H1 (cell line): Measurements from ENCODE around the gene TPPP. TPM values are rescaled to one million over a fixed set of nuclear protein-coding genes. Genes with fewer than 3 reads are reported as not detected.

Experiments used
- CTCF ChIA-PET: fragments of 300-600 bp; sonication (Branson Sonifier 250); formaldehyde crosslinking; loops from one replicate; lab custom pipeline; 2021; ENCODE audit not compliant: partially characterized antibody; lab: Charles Lee
- POLR2A ChIA-PET: fragments of 300-600 bp; sonication (Branson Sonifier 250); formaldehyde crosslinking; loops from one replicate; lab custom pipeline; 2021; ENCODE audit warnings: inconsistent platforms; ENCODE audit not compliant: partially characterized antibody; lab: Charles Lee
- DNase-seq, 2 experiments: peaks; one replicate each; pipeline versions ENCODE4 v3.0.0 to v3.0.0-alpha.2; 2010 to 2022; ENCODE audit warnings: low spot score in 2 of 2, low read depth in 1 of 2, mixed read lengths in 1 of 2
- FAIRE-seq: peaks from 2 replicates; lab custom pipeline; 2011; peaks lifted over from hg19 to GRCh38; lab: Jason Lieb, UNC
- H2AFZ ChIP-seq: 2 replicates; pipeline ENCODE4 v1.8.1; 2012; ENCODE audit warnings: low read length, inconsistent platforms
- H2AK5ac ChIP-seq: 2 replicates; pipeline ENCODE4 v1.6.1; 2013; ENCODE audit warnings: low read depth, low read length
- H2BK120ac ChIP-seq: replicated peaks from 2 replicates; pipeline ENCODE3; 2013; ENCODE audit warnings: low read depth, low read length, inconsistent platforms
- H2BK12ac ChIP-seq: 2 replicates; pipeline ENCODE4 v1.6.1; 2013; ENCODE audit warnings: low read depth, low read length
- H2BK15ac ChIP-seq: 2 replicates; pipeline ENCODE4 v1.6.1; 2013; ENCODE audit warnings: low read length
- H2BK20ac ChIP-seq: 2 replicates; pipeline ENCODE4 v1.6.1; 2013; ENCODE audit warnings: low read length
- H2BK5ac ChIP-seq: 2 replicates; pipeline ENCODE4 v1.6.1; 2013; ENCODE audit warnings: low read depth, low read length
- H3K14ac ChIP-seq: 2 replicates; pipeline ENCODE4 v1.6.1; 2013; ENCODE audit warnings: inconsistent platforms; ENCODE audit not compliant: insufficient read length
- H3K18ac ChIP-seq: 2 replicates; pipeline ENCODE4 v1.6.1; 2013; ENCODE audit warnings: low read length; ENCODE audit errors: extremely low read depth
- H3K23ac ChIP-seq: 2 replicates; pipeline ENCODE4 v1.6.1; 2013; ENCODE audit warnings: inconsistent platforms; ENCODE audit not compliant: insufficient read length
- H3K23me2 ChIP-seq: 2 replicates; pipeline ENCODE4 v1.6.1; 2013; ENCODE audit warnings: low read depth, low read length
- H3K27ac ChIP-seq: 2 replicates; pipeline ENCODE4 v1.6.1; 2011; ENCODE audit warnings: low read depth, low read length, inconsistent platforms
- H3K27me3 ChIP-seq, 4 experiments: replicated peaks in 1 of 4; 1 replicate in 1 of 4; 2 replicates in 3 of 4; pipeline versions ENCODE4 v1.6.1 to v1.8.1; 2011 to 2013; ENCODE audit warnings: low read length in 3 of 4, mild to moderate bottlenecking in 3 of 4, inconsistent platforms in 2 of 4, mixed read lengths in 2 of 4, moderate library complexity in 1 of 4; ENCODE audit not compliant: control insufficient read depth in 3 of 4, insufficient read depth in 3 of 4; ENCODE audit errors: extremely low read depth in 1 of 4
- H3K36me3 ChIP-seq, 4 experiments: 2 replicates each; pipeline versions ENCODE4 v1.6.1 to v1.8.1; 2011 to 2013; ENCODE audit warnings: mild to moderate bottlenecking in 4 of 4, low read length in 3 of 4, moderate library complexity in 2 of 4, control low read depth in 1 of 4, inconsistent platforms in 1 of 4; ENCODE audit not compliant: insufficient read depth in 4 of 4, control insufficient read depth in 2 of 4
- H3K4ac ChIP-seq: replicated peaks from 2 replicates; pipeline ENCODE3; 2013; ENCODE audit warnings: low read length, low read depth, mixed read lengths, inconsistent platforms; ENCODE audit not compliant: insufficient read length
- H3K4me1 ChIP-seq, 4 experiments: replicated peaks in 1 of 4; 1 replicate in 1 of 4; 2 replicates in 3 of 4; pipeline versions ENCODE4 v1.6.1 to v1.8.1; 2011 to 2013; ENCODE audit warnings: low read length in 3 of 4, inconsistent platforms in 2 of 4, mixed read lengths in 1 of 4; ENCODE audit not compliant: insufficient read depth in 4 of 4, control insufficient read depth in 3 of 4
- H3K4me2 ChIP-seq, 2 experiments: 2 replicates each; pipeline versions ENCODE4 v1.6.1 to v1.8.1; 2011 to 2013; ENCODE audit warnings: low read depth in 2 of 2, low read length in 2 of 2, control low read depth in 1 of 2, inconsistent platforms in 1 of 2, mild to moderate bottlenecking in 1 of 2; ENCODE audit not compliant: insufficient read depth in 1 of 2
- H3K4me3 ChIP-seq, 4 experiments: fragments of 200-600, 300-600 bp in 1 of 4; sonication (generic), shearing (Covaris generic), sonication (Bioruptor Twin) in 1 of 4; 2 replicates each; pipeline versions ENCODE4 v1.5.1 to v1.8.1; 2011 to 2016; ENCODE audit warnings: low read length in 4 of 4, low read depth in 3 of 4, control low read depth in 2 of 4, inconsistent platforms in 2 of 4, mild to moderate bottlenecking in 2 of 4, mixed read lengths in 1 of 4, moderate library complexity in 1 of 4; ENCODE audit not compliant: insufficient read depth in 2 of 4; ENCODE audit errors: extremely low read depth in 1 of 4
- H3K56ac ChIP-seq: replicated peaks from 2 replicates; pipeline ENCODE3; 2013; ENCODE audit warnings: low read depth, mild to moderate bottlenecking, mixed read lengths, low read length, inconsistent platforms; ENCODE audit not compliant: insufficient read length
- H3K79me1 ChIP-seq: 2 replicates; pipeline ENCODE4 v1.6.1; 2013; ENCODE audit warnings: low read depth, low read length, control low read depth
- H3K79me2 ChIP-seq, 2 experiments: 2 replicates each; pipeline versions ENCODE4 v1.6.1 to v1.8.1; 2012 to 2013; ENCODE audit warnings: low read length in 2 of 2, mild to moderate bottlenecking in 2 of 2, inconsistent platforms in 1 of 2; ENCODE audit not compliant: insufficient read depth in 2 of 2, control insufficient read depth in 1 of 2
- H3K9ac ChIP-seq, 4 experiments: replicated peaks in 1 of 4; 1 replicate in 1 of 4; 2 replicates in 3 of 4; pipeline versions ENCODE4 v1.6.1 to v1.8.1; 2011 to 2013; ENCODE audit warnings: low read depth in 3 of 4, low read length in 3 of 4, control low read depth in 2 of 4, mild to moderate bottlenecking in 2 of 4, moderate library complexity in 2 of 4, inconsistent platforms in 1 of 4; ENCODE audit errors: extremely low read depth in 1 of 4
- H3K9me3 ChIP-seq, 2 experiments: 2 replicates each; pipeline versions ENCODE4 v1.6.1 to v1.8.1; 2012 to 2013; ENCODE audit warnings: mild to moderate bottlenecking in 2 of 2, moderate library complexity in 2 of 2, control low read depth in 1 of 2, inconsistent platforms in 1 of 2, low read depth in 1 of 2, low read length in 1 of 2, mixed read lengths in 1 of 2; ENCODE audit not compliant: insufficient read depth in 2 of 2
- H4K20me1 ChIP-seq, 2 experiments: replicated peaks in 1 of 2; 2 replicates each; pipeline versions ENCODE3 to v1.8.1; 2011 to 2013; ENCODE audit warnings: inconsistent platforms in 2 of 2, low read length in 2 of 2, mild to moderate bottlenecking in 1 of 2; ENCODE audit not compliant: insufficient read depth in 2 of 2, control insufficient read depth in 1 of 2
- H4K5ac ChIP-seq: 2 replicates; pipeline ENCODE4 v1.6.1; 2013; ENCODE audit warnings: low read length, low read depth, mixed read lengths, inconsistent platforms; ENCODE audit not compliant: insufficient read length
- H4K8ac ChIP-seq: 2 replicates; pipeline ENCODE4 v1.8.0; 2013; ENCODE audit warnings: mild to moderate bottlenecking, moderate library complexity, low read length, inconsistent platforms; ENCODE audit not compliant: insufficient read depth; ENCODE audit errors: extremely low read depth
- H4K91ac ChIP-seq: replicated peaks from 2 replicates; pipeline ENCODE3; 2013; ENCODE audit warnings: low read length, mixed read lengths, inconsistent platforms; ENCODE audit not compliant: insufficient read length
- CTCF ChIP-seq, 3 experiments: IDR thresholded peaks; 1 replicate in 2 of 3; 2 replicates in 1 of 3; pipeline versions ENCODE4 v1.5.1 to v1.6.1; 2011; ENCODE audit warnings: low read length in 3 of 3, mild to moderate bottlenecking in 3 of 3, inconsistent platforms in 2 of 3, low read depth in 1 of 3, moderate library complexity in 1 of 3; ENCODE audit not compliant: insufficient read depth in 1 of 3; ENCODE audit errors: control extremely low read depth in 1 of 3
- JUN ChIP-seq: IDR thresholded peaks from 2 replicates; pipeline ENCODE4 v1.6.1; 2011; ENCODE audit warnings: low read depth, mild to moderate bottlenecking, improper control_type of control experiment, low read length
- NANOG ChIP-seq: IDR thresholded peaks from 2 replicates; pipeline ENCODE4 v1.6.1; 2011; ENCODE audit warnings: low read length, low read depth, mild to moderate bottlenecking, inconsistent platforms; ENCODE audit not compliant: insufficient read depth, poor library complexity, severe bottlenecking
- PHF8 ChIP-seq: fragments of 200-600 bp; sonication (generic); conservative IDR thresholded peaks from 2 replicates; pipeline ENCODE4 v1.7.1; 2012; ENCODE audit warnings: low read depth, mild to moderate bottlenecking, inconsistent platforms, low read length, moderate library complexity
- POU5F1 ChIP-seq: IDR thresholded peaks from 2 replicates; pipeline ENCODE4 v1.6.1; 2011; ENCODE audit warnings: low read depth, mild to moderate bottlenecking, low read length, moderate library complexity
- RNF2 ChIP-seq: fragments of 200-900, 300-1000 bp; sonication (generic); IDR thresholded peaks from 2 replicates; pipeline ENCODE4 v1.7.1; 2016; ENCODE audit warnings: borderline replicate concordance, low read depth, mild to moderate bottlenecking, antibody characterized with exemption, low read length; ENCODE audit not compliant: poor library complexity, severe bottlenecking; ENCODE audit errors: missing control alignments
- SAP30 ChIP-seq: fragments of 300-600 bp; sonication (generic); IDR thresholded peaks from 2 replicates; pipeline ENCODE4 v1.7.1; 2012; ENCODE audit warnings: low read length, moderate library complexity, mild to moderate bottlenecking, inconsistent platforms; ENCODE audit not compliant: insufficient read depth, insufficient replicate concordance
- SP1 ChIP-seq: IDR thresholded peaks from 2 replicates; pipeline ENCODE4 v1.6.1; 2011; ENCODE audit warnings: low read depth, low read length
- SP2 ChIP-seq: IDR thresholded peaks from 2 replicates; pipeline ENCODE4 v1.6.1; 2012; ENCODE audit warnings: mild to moderate bottlenecking, low read length, inconsistent platforms
- TCF12 ChIP-seq: IDR thresholded peaks from 2 replicates; pipeline ENCODE4 v1.6.1; 2011; ENCODE audit warnings: low read depth, mild to moderate bottlenecking, low read length
- TEAD4 ChIP-seq: IDR thresholded peaks from 2 replicates; pipeline ENCODE4 v1.6.1; 2012; ENCODE audit warnings: low read depth, low read length, inconsistent platforms, mixed read lengths
- WGBS, 2 experiments: shearing (Covaris generic) in 1 of 2; methylation state at CpG; one replicate each; pipeline versions ENCODE4 v1.1.6 to v1.1.7; 2013 to 2015; ENCODE audit warnings: low lambda C conversion rate in 2 of 2, mixed read lengths in 2 of 2, inconsistent platforms in 1 of 2, low coverage in 1 of 2, missing lambda C conversion rate in 1 of 2; ENCODE audit not compliant: insufficient replicate concordance in 2 of 2, insufficient coverage in 1 of 2, insufficient read length in 1 of 2; ENCODE audit errors: extremely low coverage in 1 of 2, missing lambda C conversion rate in 1 of 2; 5-methylcytosine and 5-hydroxymethylcytosine counted together
- polyA plus RNA-seq, 7 experiments: library from polyadenylated mRNA; depleted of rRNA in 3 of 7; stranded (reverse) in 5 of 7; unstranded in 2 of 7; fragments of >200 nt in 5 of 7; fragments of 200-250 nt in 2 of 7; gene quantifications; 1 replicate in 5 of 7; 2 replicates in 1 of 7; 4 replicates in 1 of 7; pipeline versions ENCODE4 v1.2.1 to v1.2.3, GENCODE V29; 2011 to 2013; ENCODE audit warnings: missing spikeins in 2 of 7, mixed read lengths in 2 of 7
- total RNA-seq: library from RNA; stranded (reverse); fragmentation: NEBNext Ultra II Directional; extraction: Animal tissue kit (Norgen Biotek cat#: 25700); gene quantifications from 2 replicates; pipeline ENCODE4 v1.2.1, GENCODE V29; 2021

Gene TPPP
- total and polyA plus RNA-seq, 2 of the 8 experiments (the other 6 are each of a cell fraction or from before 2014, with no cell fraction given), result 0.36 to 0.93 TPM

GRCh38 chr5:621341-621761 lies 71.8 kb downstream of the TPPP start:
- no peak overlapping the region for H2BK5ac ChIP-seq
- H3K9me3 ChIP-seq, result no peaks in the 10 kb centered on the region
- no peak overlapping the region for H2BK20ac ChIP-seq
- no peak overlapping the region for H3K9ac ChIP-seq
- H4K8ac ChIP-seq, result no peak overlapping the region
- FAIRE-seq (no peak), DNase-seq (no peak)
- no peak overlapping the region for H2BK12ac ChIP-seq
- H3K79me2 ChIP-seq, result peaks cover 7 to 17% of the 10 kb centered on the region in 2 experiments
- H2BK120ac ChIP-seq, result no peak overlapping the region
- H3K4ac ChIP-seq, result no peak overlapping the region
- H4K20me1 ChIP-seq, result peaks cover 9 to 17% of the 10 kb centered on the region in 2 experiments
- no peaks in the 10 kb centered on the region for H3K27me3 ChIP-seq
- H3K4me2 ChIP-seq, result no peak overlapping the region
- peaks cover 17% of the 10 kb centered on the region for H3K79me1 ChIP-seq
- H2AK5ac ChIP-seq, result no peak overlapping the region
- H3K4me1 ChIP-seq, result no peaks in the 10 kb centered on the region
- H3K23me2 ChIP-seq, result no peaks in the 10 kb centered on the region; the same call in 1 of the 2 replicates
- ChIA-PET POLR2A (interaction anchor here (0.8 to 1.4 kb wide), 2 partner anchors 13 to 14 kb away, joined by 3 to 4 read pairs; no protein-coding TSS in a partner anchor), CTCF (interaction anchor here (1.1 to 1.6 kb wide), 2 partner anchors 92 to 175 kb away, joined by 5 to 6 read pairs; no protein-coding TSS in a partner anchor)
- H3K27ac ChIP-seq, result no peak overlapping the region
- H4K91ac ChIP-seq, result no peak overlapping the region
- no peak overlapping the region for H3K14ac ChIP-seq
- no peak overlapping the region for H2BK15ac ChIP-seq
- H3K56ac ChIP-seq, result no peak overlapping the region
- H3K18ac ChIP-seq, result no peak overlapping the region
- no peak overlapping the region for H3K4me3 ChIP-seq
- no peak overlapping the region for H3K23ac ChIP-seq
- H2AFZ ChIP-seq, result no peak overlapping the region
- no peak overlapping the region for H4K5ac ChIP-seq
- peaks cover 13 to 44% (median 38%) of the 10 kb centered on the region in 4 experiments for H3K36me3 ChIP-seq
- 94% methylated on average over 16 of the region's 16 CpGs; no CpG with 5 or more reads in 1 of the 2 experiments for WGBS, 2 experiments
- no peak for TF ChIP-seq SP1
- no peak for TF ChIP-seq TEAD4
- no peak for TF ChIP-seq SAP30
- TF ChIP-seq POU5F1, result no peak
- TF ChIP-seq PHF8, result no peak
- no peak for TF ChIP-seq TCF12
- TF ChIP-seq SP2, result no peak
- TF ChIP-seq RNF2, result no peak
- no peak for TF ChIP-seq NANOG
- TF ChIP-seq CTCF (IDR thresholded peaks at IDR 0.05; ENCODE audit: control extremely low read depth in 1 of 3, insufficient read depth in 1 of 3, low read depth in 1 of 3, low read length in 3 of 3), result no peak
- TF ChIP-seq JUN, result no peak
